HG02763 (cell line): ENCODE results near the gene CTU1.

ENCODE experiments used
- ATAC-seq: cut with Tn5 transposase; IDR thresholded peaks from one replicate; pipeline ENCODE4 v1.9.1; 2021; ENCODE audit warnings: mild to moderate bottlenecking, moderate library complexity; ENCODE audit not compliant: unreplicated experiment

Gene CTU1

DNA sequence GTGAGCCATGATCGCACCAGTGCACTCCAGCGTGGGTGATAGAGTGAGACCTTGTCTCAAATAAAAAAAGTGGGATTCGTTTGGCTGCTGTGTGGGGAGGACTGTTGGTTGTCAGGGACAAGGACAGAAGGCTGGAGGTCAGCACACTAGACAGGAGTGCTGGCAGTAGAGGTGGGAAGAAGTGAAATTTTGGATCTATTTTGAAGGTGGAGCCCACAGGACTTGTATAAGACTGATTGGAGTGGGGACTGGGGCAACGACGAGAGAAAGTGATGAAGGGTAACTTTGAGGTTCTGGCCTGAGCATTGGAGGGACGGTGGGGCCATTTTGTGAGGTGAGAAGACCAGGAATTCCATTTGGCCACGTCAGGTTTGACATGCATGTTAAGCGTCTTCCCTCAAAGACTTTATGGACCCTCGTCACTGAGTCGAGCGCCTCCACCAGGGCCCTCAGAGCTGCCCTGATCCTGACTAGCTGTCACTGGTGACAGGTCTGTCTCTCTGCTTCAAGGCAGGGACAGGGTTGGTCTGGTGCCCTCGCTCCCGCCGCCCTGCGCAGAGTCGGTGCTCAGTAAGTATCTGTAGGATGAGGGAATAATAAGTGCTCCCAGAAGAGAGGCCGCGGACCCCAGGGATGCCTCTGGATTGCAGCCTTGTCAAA is 673 bp downstream of the CTU1 start:
- ATAC-seq = no peak

DNA sequence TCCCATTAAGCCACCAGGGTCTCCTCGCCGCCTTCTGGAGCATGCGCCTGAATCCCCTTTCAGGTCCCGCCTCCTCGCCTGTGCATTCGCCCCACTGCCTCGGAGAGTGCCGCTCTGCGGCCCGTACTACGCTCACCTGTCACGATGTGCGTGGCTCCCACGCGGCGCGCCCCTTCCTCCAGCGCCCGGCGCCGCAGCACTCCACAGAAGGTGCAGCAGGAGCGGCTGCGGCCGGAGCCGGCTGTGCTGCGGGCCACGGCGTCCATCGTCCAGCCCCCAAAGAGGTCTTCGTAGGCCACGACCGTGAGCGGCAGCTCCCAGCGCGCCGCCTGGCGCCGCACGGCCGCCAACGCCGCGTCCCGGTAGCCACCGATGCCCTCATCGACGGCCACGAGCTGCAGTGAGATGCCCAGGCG is 4.3 kb downstream of the CTU1 start:
- no peak for ATAC-seq

DNA sequence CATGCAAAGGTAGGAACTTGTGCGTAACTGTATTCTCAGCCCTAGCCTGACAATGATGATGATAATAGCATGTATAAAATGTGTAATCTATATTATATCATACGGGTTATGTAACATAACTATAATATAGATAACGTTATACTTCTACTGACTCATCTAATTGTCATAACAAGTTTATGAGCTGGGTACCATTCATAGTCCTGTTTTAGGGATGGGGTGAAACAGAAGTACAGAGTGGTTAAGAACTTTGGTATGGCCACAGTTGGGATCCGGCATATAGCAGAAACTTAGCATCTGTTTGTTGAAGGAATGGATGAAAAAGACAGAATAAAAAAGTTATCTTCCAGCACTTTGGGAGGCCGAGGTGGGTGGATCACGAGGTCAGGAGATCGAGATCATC is 5.2 kb downstream of the CTU1 start:
- no peak for ATAC-seq

DNA sequence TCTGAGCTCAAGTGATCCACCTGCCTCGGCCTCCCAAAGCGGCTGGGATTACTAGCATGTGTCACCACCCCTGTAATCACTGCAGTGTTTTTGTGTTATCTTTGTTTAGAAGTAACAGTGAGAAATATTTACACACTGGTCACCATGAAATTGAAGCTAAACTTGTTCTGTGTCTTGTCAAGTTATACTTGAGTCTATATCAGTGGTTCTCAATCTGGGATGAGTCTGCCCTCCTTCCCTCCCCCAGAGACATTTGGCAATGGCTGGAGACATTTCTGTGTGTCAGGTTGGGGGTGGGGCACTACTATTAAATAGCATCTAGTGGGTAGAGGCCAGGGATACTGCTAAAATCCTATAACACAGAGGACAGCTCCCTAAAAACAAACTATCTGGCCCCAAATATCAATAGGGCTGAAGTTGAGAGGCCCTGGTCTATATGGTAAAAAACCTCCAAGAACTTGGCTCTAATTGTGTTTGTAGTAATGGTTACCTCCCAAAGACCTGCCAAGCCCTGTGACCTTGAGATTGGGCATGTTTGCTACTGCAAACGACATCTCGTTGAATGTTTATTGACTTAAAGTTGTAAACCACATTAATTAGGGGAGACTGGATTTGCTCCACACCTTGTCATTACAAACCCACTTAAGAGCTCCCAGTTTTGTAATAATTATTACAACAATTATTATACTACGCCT is 6.9 kb downstream of the CTU1 start:
- ATAC-seq = no peak

DNA sequence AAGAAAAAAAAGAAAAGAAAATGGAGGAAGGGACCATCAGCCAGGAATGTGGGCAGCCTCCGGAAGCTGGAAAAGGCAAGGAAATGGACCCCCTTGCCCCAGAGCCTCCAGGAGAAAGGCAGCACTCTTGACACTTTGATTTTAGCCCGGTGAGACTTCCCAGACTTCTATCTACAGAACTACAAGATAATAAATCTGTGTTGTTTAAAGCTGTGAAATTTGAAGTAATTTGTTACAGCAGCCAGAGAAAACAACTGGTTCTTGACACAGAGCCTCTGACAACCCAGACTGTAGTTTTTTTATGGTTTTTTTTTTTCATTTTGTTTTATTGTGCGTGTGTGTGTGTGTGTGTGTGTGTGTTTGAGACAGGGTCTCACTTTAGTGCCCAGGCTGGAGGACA is 7.6 kb downstream of the CTU1 start:
- ATAC-seq = no peak

DNA sequence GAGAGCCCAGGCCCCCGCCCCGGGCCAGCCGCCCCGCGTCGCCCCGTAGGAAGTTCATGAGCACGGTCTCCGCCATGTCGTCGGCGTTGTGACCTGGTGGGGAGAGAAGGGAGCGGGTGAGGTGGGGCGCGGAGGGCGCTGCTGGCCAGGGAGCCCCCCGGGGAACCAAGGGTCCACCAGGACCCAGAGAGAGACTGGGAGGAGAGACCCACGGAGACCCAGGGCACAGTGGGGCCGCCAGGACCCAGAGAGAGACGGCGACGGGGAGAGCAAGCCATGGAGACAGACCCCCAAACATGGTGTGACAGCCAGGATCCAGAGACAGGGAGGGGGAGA is 9.2 kb downstream of the CTU1 start:
- no peak for ATAC-seq

DNA sequence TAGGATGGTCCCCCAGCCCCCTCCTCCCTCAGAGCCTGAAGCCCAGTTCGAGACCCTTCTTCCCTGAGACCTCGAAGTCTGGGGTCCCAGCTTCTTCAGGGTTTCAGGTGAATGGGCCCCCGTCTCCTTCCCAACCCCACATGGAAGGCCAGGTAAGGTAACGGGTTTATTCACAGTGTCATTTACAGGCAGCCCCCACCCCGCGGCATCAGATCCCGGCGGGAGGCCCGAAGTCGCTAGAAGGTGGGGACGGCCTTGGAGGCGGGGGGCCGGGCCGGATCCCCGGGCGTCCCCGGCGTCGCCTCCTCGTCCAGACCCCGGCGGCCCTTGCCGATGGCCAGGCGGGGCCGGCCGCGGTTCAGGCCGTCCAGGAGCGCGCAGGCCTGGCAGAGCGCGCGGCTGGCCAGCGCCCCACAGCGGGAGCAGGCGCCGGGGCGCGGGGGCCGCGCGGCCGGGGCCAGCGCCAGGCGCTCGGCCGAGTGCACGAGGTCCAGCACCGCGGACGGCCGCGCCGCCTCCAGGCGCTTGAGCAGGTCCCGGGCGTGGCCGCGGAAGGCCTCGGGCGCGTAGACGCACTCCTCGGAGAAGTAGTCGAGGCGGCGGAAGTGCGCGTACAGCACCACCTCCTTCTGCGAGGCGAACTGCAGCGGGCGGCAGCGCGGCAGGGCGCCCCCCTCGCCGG is 9.7 kb downstream of the CTU1 start:
- no peak for ATAC-seq

DNA sequence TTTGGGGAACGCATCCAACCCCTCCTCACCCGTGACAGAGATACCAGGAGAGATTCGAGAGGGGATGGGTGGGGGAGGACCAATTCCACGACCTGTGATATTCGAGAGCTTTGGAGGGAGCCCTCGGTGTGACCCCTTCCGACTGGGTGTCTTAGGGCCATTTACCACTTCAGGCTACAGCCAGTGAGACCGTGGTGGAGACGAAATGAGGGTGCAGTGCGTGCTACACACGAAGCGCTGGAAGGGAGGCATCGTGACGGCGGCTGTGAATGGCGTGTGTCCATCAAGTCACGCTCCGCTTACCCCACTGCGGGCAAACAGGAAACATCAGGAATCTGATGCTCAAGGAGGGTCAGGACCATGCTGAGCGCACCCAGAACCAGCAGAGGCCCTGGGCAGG is 10.4 kb downstream of the CTU1 start:
- ATAC-seq = no peak

DNA sequence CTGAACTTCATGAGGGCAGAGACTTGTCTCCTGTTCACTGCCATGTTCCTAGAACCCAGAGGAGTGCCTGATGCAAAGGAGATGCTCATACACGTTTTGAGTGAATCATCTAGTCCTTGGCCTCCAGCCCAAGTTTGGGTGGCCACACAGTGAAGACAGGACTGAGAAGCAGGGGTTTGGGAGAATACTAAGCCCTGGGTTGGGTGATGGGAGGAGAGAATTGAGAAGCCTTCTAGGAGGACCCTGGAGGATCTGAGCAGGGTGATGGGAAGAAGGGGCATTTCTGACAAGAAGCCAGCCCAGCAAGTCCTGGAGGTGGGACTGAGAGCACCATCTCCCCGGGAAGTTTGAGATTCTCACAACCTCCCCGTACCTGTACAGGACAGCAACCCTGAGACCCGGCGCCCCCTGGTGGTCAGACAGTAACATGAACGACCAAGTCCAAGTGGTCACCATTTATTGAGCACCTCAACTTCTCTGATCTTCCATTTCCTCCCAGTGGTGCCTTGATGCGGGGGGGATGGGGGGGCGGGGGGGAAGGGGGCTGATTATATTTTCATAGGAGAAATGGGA is 11.0 kb downstream of the CTU1 start:
- no peak for ATAC-seq

DNA sequence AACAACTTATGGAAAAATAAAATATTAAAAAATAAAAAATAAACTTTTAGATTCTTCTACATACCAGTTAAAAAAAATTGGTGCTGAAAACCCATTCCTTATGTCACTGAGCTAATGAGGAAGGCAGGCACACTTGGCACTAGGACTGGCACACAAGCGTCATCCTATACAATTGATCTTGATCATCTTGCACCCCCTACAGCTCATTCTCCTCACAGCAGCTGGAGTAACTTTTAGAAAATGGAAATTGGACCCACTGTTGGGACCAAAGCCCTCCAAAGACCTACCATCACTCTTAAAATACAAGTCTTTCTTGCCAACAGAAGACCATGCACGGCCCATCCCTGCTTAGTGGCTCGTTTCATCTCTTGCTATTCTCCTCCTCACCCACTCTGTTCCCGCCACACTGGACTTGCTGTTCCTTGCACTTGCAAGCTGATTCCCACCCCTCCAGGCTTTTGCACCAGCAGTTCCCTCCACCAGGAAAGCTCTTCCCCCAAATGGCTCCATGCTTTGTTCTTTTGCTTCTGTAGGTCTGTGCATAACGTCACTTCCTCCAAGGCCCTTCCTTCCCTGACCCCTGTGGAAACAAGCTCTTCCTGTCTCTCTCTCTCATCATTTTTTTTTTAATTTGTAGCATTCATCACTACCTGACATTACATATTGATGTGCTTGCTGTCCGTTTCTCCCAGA is 11.6 kb downstream of the CTU1 start:
- ATAC-seq = no peak

DNA sequence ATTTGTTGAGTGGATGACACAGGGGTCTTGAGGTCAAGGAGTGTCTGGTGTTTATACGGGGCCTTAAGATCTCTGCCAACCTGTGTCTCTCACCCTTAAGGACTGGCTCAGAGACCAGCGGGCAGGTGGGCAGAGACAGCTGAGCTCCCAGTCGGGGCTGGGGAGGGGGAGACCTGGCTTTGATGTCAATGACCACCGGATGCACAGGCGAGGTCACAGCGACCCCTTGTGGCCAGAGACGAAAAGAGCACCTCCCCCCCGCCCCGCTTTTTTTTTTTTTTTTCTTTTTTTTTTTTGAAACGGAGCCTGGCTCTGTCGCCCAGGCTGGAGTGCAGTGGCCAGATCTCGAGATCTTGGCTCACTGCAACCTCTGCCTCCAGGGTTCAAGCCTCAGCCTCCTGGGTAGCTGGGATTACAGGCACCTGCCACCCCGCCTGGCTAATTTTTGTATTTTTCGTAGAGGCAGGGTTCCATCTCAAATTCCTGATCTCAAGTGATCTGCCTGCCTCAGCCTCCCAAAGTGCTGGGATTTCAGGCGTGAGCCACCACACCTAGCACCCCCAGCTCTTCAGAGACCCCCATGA is 13.4 kb downstream of the CTU1 start:
- no peak for ATAC-seq

DNA sequence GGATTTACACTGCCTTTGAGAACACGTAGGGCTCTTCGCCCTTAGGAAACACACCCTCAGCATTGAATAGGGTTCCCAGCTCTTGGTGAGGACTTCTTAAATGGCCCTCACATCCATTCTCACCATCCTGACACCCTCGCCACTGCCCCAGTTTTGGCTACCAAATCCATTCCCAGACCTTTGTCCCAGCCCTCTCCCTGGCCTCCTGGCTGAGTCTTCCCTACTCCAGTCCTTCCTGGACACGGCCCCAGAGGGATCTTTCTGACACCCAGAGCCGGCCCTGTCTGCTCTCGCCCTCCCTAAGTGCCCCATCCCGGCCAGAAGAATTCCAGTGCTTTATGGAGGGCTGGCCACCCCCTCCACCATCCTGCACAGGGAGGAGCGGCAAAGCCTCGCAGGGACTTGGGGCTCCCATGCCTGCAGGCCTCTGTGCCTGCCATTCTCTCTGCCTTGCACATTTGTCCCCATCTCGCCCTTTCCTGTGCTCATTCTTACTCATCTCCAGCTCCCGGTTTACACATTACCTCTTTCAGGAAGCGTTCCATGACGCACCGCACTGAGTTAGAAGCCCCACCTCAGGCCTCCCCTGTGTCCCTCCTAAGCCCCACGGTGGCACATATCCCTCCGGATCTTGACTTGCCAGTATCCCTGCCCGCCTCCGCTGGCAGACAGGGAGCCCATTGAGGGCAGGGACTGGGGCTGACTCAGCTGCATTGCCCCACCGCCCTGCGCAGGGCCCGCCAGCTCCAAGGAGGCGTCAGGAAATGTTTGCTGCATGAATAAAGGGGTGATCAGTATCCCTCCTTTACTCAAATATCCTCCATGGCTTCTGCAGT is 14.5 kb downstream of the CTU1 start:
- no peak for ATAC-seq

DNA sequence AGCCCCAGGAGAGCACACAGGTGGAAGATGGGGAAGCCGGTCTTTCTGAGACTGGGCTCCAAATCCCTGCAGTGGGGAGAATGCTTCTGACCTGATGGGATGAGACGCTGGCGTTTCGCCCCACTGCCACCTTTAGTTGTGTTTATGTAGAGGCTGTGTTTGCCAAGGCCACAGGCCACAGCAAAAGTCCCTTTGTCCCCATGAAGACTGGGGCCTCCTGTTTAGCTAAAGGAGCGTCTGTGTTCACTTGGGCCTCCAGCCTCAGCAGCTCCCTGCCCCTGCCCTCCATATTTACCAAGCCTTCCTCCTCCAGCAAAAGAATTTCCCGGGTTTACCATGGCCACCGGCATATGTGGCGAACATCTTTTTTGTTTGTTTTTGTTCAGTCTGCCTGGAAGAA is 15.1 kb downstream of the CTU1 start:
- ATAC-seq = no peak

DNA sequence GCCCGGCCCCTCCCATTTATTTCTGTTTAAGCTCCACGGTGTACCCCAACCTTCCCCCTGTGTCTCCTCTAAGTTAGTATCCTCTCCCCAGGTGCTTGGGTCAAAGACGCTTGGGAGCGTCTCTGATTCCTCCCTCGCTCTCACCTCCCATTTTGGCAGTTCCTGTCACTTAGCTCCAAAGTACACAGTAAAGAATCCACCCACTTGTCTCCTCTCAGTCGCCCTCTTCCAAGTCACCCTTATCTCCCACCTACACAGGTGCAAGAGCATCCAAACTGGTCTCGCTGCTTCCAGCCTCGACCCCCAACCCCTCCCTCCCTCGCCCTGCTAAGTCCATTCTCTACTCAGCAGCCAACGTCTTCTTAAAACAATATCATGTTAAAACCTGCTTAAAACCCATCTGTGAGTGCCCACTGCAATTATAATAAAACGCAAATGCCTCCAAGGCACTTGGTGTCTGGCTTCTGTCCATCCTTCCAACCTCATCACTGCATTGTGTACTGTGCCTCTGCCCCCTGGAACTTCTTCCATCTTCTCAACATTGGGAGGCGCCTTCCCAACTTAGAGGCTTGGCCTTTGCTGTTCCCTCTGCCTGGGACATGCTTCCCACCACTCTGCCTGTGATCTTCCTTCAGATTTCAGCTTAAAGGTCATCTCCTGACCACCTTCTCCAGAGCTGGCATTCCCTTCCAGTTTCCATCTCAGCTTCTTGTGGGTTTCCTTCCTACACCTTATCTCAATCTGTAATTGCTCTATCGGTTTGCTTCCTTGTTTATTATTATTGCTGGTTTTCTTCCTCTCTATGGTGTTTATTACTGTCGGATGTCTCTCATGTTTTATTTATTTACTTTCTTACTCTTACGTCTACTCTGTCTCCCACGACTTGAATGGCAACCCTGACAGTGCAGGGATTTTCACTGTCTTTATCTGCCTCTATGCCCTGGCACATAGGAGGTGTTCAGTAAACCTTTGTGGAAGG is 16.0 kb downstream of the CTU1 start:
- no peak for ATAC-seq

DNA sequence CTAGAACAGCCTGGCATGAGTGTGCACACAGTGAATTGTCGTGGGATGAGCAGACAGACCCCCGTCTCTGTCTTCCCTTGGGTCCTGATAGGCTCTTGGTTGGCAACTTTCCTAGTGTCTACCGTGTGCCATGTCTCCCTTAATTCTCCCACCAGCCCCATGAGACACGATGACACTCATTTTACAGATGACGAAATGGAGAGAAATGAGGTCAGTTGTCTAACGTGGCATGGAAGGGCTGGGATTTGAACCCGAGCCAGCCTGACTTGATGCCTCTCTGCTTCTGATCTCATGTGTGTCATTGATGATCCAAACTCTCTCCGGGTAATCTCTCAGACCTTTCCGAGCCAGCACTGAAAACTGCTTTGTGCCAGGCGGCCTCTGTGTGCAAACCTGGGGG is 17.1 kb downstream of the CTU1 start:
- no peak for ATAC-seq

DNA sequence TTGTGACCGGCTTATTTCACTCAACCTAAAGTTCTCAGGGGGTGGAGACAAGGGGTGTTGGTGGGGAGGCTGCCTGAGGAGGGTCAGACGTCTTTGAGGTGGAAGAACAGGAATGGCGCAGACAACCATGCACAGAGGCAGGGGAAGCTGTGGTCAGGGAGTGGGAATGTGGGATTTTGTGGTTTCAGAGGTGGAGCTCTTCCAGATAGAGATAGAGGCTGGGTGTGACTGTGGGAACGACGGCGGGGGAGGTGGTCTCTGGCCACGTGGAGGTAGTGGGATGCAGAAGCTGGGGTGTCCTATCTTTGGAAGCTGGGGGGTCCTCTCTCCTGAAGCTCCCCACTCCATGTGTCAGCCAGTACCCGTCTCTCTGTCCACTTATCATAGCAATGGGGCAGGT is 17.7 kb downstream of the CTU1 start:
- no peak for ATAC-seq

DNA sequence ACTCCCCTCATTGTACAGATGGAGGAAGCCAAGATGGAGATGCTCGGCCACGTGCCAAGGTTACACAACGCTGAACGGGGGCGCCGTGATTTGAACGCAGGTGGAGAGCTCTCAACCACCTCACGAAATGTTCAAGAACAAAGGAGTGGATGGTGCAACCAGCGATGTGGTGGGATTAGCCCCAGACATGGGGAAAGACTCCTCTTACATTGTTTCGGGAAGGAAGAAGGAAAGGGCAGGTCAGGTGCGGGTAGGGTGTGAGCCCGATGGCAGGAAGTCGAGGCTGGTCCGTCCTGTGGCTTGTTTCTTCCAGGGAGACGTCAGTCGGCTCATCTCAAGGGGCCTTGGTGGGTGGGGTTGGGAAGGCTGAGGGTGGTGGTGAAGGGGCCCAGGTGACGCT is 18.4 kb downstream of the CTU1 start:
- no peak for ATAC-seq

DNA sequence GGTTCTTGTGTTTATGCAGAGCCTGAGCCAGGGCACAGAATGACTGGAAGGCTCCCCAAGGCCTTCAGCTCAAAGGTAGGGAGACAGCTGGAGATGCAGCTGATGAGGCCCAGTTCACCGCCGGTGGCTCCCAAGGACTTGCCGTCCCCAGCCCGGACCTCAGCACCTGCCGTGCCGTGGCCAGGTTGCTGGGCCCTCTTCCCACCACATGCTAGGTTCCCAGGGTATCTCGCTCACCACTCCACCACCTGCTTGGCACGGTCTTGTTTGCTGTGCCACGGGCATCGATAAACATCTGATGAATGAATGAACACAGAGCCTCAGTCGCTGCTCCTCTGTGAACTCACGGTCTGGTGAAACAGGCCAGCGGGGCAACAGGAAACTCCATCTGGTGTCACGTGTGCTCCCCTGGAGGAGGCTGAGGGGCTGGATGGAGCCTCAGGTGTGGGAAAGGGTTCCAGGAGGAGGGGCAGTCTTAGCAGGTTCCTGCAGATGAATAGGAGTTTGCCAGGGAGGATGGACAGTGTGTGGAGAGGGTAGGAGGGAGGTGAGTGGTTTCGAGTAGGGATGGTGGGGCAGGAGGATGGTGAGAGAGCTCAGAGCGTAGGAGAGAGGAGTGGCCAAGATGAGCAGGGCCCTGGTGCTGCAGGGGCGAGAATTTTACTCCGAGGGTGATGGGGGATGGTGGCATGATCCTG is 21.9 kb downstream of the CTU1 start:
- ATAC-seq = no peak

DNA sequence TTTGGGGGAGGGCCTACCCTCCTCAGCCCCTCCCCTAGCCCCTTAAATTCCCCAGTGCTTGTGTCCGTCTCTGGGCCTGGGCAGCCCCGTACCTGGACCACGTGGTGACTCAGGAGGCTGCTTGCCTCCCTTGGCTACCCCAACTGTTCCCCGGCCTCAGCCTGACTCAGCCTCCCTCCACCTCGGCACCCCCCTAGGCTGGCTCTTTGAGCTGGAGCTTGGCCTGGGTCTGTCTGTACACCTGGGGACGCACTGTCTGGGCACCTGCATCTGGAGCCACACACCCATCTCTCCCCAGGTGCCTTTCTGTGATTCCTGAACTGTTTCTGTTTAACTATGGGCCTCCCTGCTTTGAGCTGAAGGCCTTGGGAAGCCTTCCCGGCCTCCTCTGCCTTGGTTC is 23.7 kb downstream of the CTU1 start:
- ATAC-seq = no peak
